GM21717 (cell line): Measurements from ENCODE around the gene MED14.
"Not testable (repeated sequence)": the region's sequence is repeated elsewhere in the genome, so short reads cannot be mapped to it uniquely, and the experiment has no call there.

Source experiments
- ATAC-seq: cut with Tn5 transposase; IDR thresholded peaks from one replicate; pipeline ENCODE4 v1.9.1; 2021; ENCODE audit warnings: mild to moderate bottlenecking, moderate library complexity; ENCODE audit not compliant: unreplicated experiment

The MED14 gene

GRCh38 chrX:40732499-40732898, 2.8 kb downstream of the MED14 start:
- ATAC-seq, result not testable (repeated sequence)

GRCh38 chrX:40729598-40730584, 5.5 kb downstream of the MED14 start:
- no peak for ATAC-seq

- no peak for ATAC-seq
Measured at GRCh38 chrX:40727581-40728252, 7.6 kb downstream of the MED14 start.

GRCh38 chrX:40727093-40727492, 8.2 kb downstream of the MED14 start:
- no peak for ATAC-seq

- no peak for ATAC-seq
Measured at GRCh38 chrX:40722930-40723329, 12.4 kb downstream of the MED14 start.

- ATAC-seq, result no peak
Measured at GRCh38 chrX:40721489-40722106, 13.7 kb downstream of the MED14 start.

GRCh38 chrX:40720792-40721191, 14.6 kb downstream of the MED14 start:
- ATAC-seq, result no peak

GRCh38 chrX:40720339-40720738, 15.0 kb downstream of the MED14 start:
- no peak for ATAC-seq

- ATAC-seq, result no peak
Measured at GRCh38 chrX:40719731-40720130, 15.6 kb downstream of the MED14 start.

- no peak for ATAC-seq
Measured at GRCh38 chrX:40719218-40719617, 16.1 kb downstream of the MED14 start.

GRCh38 chrX:40709395-40709794, 25.9 kb downstream of the MED14 start:
- no peak for ATAC-seq

- ATAC-seq, result no peak
Measured at GRCh38 chrX:40705658-40706312, 29.6 kb downstream of the MED14 start.

- no peak for ATAC-seq
Measured at GRCh38 chrX:40700640-40701342, 34.6 kb downstream of the MED14 start.

GRCh38 chrX:40698851-40699250, 36.5 kb downstream of the MED14 start:
- no peak for ATAC-seq

GRCh38 chrX:40694802-40695201, 40.5 kb downstream of the MED14 start:
- no peak for ATAC-seq

GRCh38 chrX:40688929-40689328, 46.4 kb downstream of the MED14 start:
- no peak for ATAC-seq

- no peak for ATAC-seq
Measured at GRCh38 chrX:40687169-40687568, 48.2 kb downstream of the MED14 start.

- ATAC-seq, result no peak
Measured at GRCh38 chrX:40685362-40685918, 49.9 kb downstream of the MED14 start.

GRCh38 chrX:40684092-40684491, 51.2 kb downstream of the MED14 start:
- ATAC-seq, result no peak

GRCh38 chrX:40683245-40683644, 52.1 kb downstream of the MED14 start:
- no peak for ATAC-seq
